Measurements from ENCODE around the gene ZFYVE28. TPM values are rescaled to one million over a fixed set of nuclear protein-coding genes. Genes with fewer than 3 reads are reported as not detected.

Gene ZFYVE28
- total RNA-seq, 4 donors from 2014 or later, result 8.5 to 15.0 (median 11.7) TPM

GRCh38 chr4:2284161-2284933 lies 134.1 kb downstream of the ZFYVE28 start:
- TF ChIP-seq CTCF (IDR thresholded peaks at IDR 0.05; ENCODE audit: low read depth), result no peak

GRCh38 chr4:2283199-2283711 lies 135.2 kb downstream of the ZFYVE28 start:
- TF ChIP-seq CTCF (IDR thresholded peaks at IDR 0.05; ENCODE audit: low read depth), result no peak

GRCh38 chr4:2281575-2282343 lies 136.7 kb downstream of the ZFYVE28 start:
- TF ChIP-seq CTCF (IDR thresholded peaks at IDR 0.05; ENCODE audit: low read depth), result no peak

GRCh38 chr4:2280531-2281300 lies 137.7 kb downstream of the ZFYVE28 start:
- no peak for TF ChIP-seq CTCF (IDR thresholded peaks at IDR 0.05; ENCODE audit: low read depth)

GRCh38 chr4:2277956-2278355 lies 140.5 kb downstream of the ZFYVE28 start:
- TF ChIP-seq CTCF (IDR thresholded peaks at IDR 0.05; ENCODE audit: low read depth), result no peak

- no peak for TF ChIP-seq CTCF (IDR thresholded peaks at IDR 0.05; ENCODE audit: low read depth)
Measured at GRCh38 chr4:2276581-2277325, 141.7 kb downstream of the ZFYVE28 start.
